Ovary (tissue), 9 donors: Measurements from ENCODE around the gene ILF2. TPM values are rescaled to one million over a fixed set of nuclear protein-coding genes. Genes with fewer than 3 reads are reported as not detected.

Source experiments
- DNase-seq, 5 donors: peaks; one replicate each; pipeline ENCODE4 v3.0.0-alpha.2; 2019 to 2020
- H3K27ac ChIP-seq, 2 donors: fragments of 200-600 bp; one replicate each; pipeline versions ENCODE4 v1.5.1 to v1.8.0; 2019 to 2022
- H3K27me3 ChIP-seq: fragments of 200-600 bp; one replicate; pipeline ENCODE4 v1.8.0; 2022
- H3K36me3 ChIP-seq: fragments of 200-600 bp; sonication (generic); one replicate; pipeline ENCODE4 v1.5.1; 2019
- H3K4me1 ChIP-seq: one replicate; pipeline ENCODE4 v1.8.1; 2013; ENCODE audit warnings: mild to moderate bottlenecking, moderate library complexity; ENCODE audit not compliant: insufficient read depth
- H3K4me3 ChIP-seq: fragments of 200-600 bp; sonication (generic); one replicate; pipeline ENCODE4 v1.5.1; 2017
- H3K9me3 ChIP-seq, 2 donors: fragments of 200-600 bp in 1 of 2; sonication (generic) in 1 of 2; one replicate each; pipeline versions ENCODE4 v1.5.1 to v1.8.1; 2013 to 2019; ENCODE audit warnings: mild to moderate bottlenecking in 1 of 2, moderate library complexity in 1 of 2
- EP300 ChIP-seq: sonication (generic); formaldehyde crosslinking; IDR thresholded peaks from one replicate; pipeline ENCODE4 v1.6.1; 2017; ENCODE audit warnings: antibody characterized with exemption
- POLR2A ChIP-seq: fragments of 450-650 bp; IDR thresholded peaks from one replicate; pipeline ENCODE4 v1.6.1; 2017; ENCODE audit warnings: antibody characterized with exemption, mild to moderate bottlenecking, moderate library complexity
- WGBS, 3 donors: extraction: QIAGEN DNeasy Blood & Tissue Kit in 1 of 3; methylation state at CpG; one replicate each; pipeline versions ENCODE4 v1.1.5 to v1.1.7; 2013 to 2017; 5-methylcytosine and 5-hydroxymethylcytosine counted together
- intact Hi-C, 4 donors: fragments of 100-400 bp; cut with DNase I; formaldehyde crosslinking; loops; one replicate each; pipeline versions ENCODE4 v1.11.0 to v1.15.1; 2022 to 2023
- polyA plus RNA-seq, 2 donors: library from polyadenylated mRNA; stranded (reverse); fragments of 200-250 nt in 1 of 2; fragments of 350-450 nt in 1 of 2; fragmentation: Illumina TruSeq in 1 of 2; extraction: RNeasy Lipid Tissue Mini Kit (QIAGEN cat#74804) in 1 of 2; gene quantifications; one replicate each; pipeline ENCODE4 v1.2.3, GENCODE V29; 2013 to 2014
- total RNA-seq, 7 donors: library from RNA; depleted of rRNA in 2 of 7; stranded (reverse); fragments of >200 nt in 2 of 7; fragmentation: NEBNext Ultra II Directional in 3 of 7; extraction: Animal tissue kit (Norgen Biotek cat#: 25700) in 3 of 7; gene quantifications; one replicate each; pipeline versions ENCODE4 v1.1.0 to v1.2.4, GENCODE V29; 2016 to 2023
- TF ChIP-seq, protein P1 (sequence below), 3 donors: fragments of 450-650 bp in 2 of 3; fragments of 200-600 bp in 1 of 3; IDR thresholded peaks; one replicate each; pipeline versions ENCODE4 v1.5.1 to v1.8.0; 2016 to 2022; ENCODE audit warnings: antibody characterized with exemption in 3 of 3, mild to moderate bottlenecking in 1 of 3
- donor health status: DM: no; HTN: no; CAD: no; lungs with moderate emphysema.
- donor health status: DM: no; HTN: no; CAD: no.
- donor health status: Bipolar disorder and iron deficiency.
- donor health status: DM: yes; HTN: yes; CAD: no.
- donor health status: DM: no; HTN: no; CAD: no.
- donor health status: DM: yes; HTN: yes; CAD: no.

The ILF2 gene
- total and polyA plus RNA-seq, 9 donors = 87.3 to 206 (median 122) TPM

DNA sequence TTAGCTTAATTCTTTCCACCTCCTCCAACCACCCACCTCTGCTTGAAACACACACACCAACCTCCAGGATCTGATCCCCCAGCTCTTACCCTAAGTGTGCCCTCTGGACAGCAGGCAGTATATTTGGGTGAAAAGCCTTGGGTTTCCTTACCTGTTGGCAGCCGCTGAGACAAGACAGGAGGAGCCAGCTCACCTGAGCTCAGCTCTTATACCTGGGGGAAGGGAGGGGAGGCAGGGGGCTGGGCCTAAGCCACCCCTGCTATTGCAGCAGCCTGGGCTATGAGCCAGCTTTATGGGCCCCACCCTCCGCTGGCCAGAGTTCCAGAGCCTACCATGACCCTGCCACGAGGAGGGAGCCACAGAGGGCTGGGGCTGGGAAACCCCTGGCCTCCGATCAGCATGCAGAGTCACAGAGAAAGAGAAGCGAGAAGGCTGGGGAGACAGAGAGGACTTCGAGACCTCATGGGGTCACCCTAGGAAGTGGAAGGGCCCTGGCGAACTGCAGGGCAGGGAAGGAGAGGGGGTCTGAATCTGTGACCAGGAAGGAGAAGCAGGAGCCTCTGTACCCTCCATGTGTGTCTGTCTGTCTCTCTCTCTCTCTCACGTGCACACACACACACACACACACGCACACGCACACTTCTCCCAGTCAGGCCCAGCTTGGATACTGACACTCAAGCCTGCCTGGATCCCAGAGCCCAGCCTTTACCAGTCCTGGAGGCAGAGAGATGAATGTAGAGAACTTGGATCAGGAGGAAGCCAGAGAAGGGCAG, 54.5 kb downstream of the ILF2 start, which contains the start of gene S100A14:
TSS of gene S100A14 (minus strand) at position 182 of the 773 bp plus-strand sequence. CDS start 467 bp downstream, outside the sequence.
- no peak for TF ChIP-seq POLR2A
- no peak for TF ChIP-seq EP300
- TF ChIP-seq, protein P1, sequence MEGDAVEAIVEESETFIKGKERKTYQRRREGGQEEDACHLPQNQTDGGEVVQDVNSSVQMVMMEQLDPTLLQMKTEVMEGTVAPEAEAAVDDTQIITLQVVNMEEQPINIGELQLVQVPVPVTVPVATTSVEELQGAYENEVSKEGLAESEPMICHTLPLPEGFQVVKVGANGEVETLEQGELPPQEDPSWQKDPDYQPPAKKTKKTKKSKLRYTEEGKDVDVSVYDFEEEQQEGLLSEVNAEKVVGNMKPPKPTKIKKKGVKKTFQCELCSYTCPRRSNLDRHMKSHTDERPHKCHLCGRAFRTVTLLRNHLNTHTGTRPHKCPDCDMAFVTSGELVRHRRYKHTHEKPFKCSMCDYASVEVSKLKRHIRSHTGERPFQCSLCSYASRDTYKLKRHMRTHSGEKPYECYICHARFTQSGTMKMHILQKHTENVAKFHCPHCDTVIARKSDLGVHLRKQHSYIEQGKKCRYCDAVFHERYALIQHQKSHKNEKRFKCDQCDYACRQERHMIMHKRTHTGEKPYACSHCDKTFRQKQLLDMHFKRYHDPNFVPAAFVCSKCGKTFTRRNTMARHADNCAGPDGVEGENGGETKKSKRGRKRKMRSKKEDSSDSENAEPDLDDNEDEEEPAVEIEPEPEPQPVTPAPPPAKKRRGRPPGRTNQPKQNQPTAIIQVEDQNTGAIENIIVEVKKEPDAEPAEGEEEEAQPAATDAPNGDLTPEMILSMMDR (IDR thresholded peaks at IDR 0.05) = no peak
- intact Hi-C loops = loop anchor here in 1 of 4 donors (5.0 kb wide), 1 partner anchor 34 kb away; no protein-coding TSS in a partner anchor
- Histone ChIP-seq H3K4me1 (peaks cover 11% of the 10 kb centered on the region), H3K4me3 (no peak within 1 kb of the TSS), H3K27me3 (no peaks in the 10 kb centered on the region), H3K27ac (no peak within 1 kb of the TSS), H3K9me3 (no peaks in the 10 kb centered on the region), H3K36me3 (no peaks in the 10 kb centered on the region)
- peak in 2 of 5 donors; percentile 57 to 63 for DNase-seq
- 74 to 79% (median 79%) methylated on average over 9 to 10 of the region's 10 CpGs for WGBS, 3 donors

GRCh38 chr1:153615406-153615805, 55.4 kb downstream of the ILF2 start:
- H3K27me3 ChIP-seq = no peaks in the 10 kb centered on the region
- H3K4me1 ChIP-seq = peaks cover 16% of the 10 kb centered on the region
- no peaks in the 10 kb centered on the region for H3K9me3 ChIP-seq
- H3K36me3 ChIP-seq = no peaks in the 10 kb centered on the region
- H3K27ac ChIP-seq = no peak overlapping the region
- no peak for DNase-seq
- 83 to 100% (median 88%) methylated on average over 1 to 2 of the region's 2 CpGs for WGBS, 3 donors
- intact Hi-C loops = loop anchor here in 1 of 4 donors (5.0 kb wide), 1 partner anchor 33 kb away; no protein-coding TSS in a partner anchor
- no peak for TF ChIP-seq POLR2A
- TF ChIP-seq, protein P1 (IDR thresholded peaks at IDR 0.05) = no peak
- TF ChIP-seq EP300 = no peak
- H3K4me3 ChIP-seq = no peak overlapping the region

DNA sequence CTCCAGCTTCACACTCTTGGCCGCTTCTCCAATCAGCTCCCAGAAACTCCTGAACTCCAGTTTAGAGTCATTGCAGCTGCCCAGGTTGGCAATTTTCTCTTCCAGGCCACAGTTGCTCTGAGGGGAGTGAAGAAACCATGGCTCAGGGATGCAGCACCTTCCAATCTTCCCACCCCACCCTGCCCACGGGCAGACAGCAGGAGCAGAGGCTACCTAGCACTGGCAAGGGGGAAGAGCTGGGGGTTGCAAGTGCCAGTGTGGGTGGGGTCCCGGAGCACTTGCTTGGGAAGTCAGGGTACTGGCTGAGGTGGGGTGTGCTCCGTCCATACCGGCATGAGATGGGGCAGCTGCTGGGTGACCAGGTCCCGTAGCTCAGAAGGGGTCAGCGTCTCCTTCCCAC, 55.9 kb downstream of the ILF2 start:
- Histone ChIP-seq H3K27me3 (no peaks in the 10 kb centered on the region), H3K36me3 (no peaks in the 10 kb centered on the region), H3K9me3 (no peaks in the 10 kb centered on the region), H3K4me1 (peaks cover 21% of the 10 kb centered on the region), H3K4me3 (no peak overlapping the region), H3K27ac (no peak overlapping the region)
- DNase-seq = no peak
- 87 to 88% (median 88%) methylated on average over 7 of the region's 7 CpGs for WGBS, 3 donors
- intact Hi-C loops = loop anchor here in 1 of 4 donors (5.0 kb wide), 1 partner anchor 33 kb away; no protein-coding TSS in a partner anchor
- TF ChIP-seq, protein P1 (IDR thresholded peaks at IDR 0.05) = no peak
- TF ChIP-seq EP300 (no peak), POLR2A (no peak)

DNA sequence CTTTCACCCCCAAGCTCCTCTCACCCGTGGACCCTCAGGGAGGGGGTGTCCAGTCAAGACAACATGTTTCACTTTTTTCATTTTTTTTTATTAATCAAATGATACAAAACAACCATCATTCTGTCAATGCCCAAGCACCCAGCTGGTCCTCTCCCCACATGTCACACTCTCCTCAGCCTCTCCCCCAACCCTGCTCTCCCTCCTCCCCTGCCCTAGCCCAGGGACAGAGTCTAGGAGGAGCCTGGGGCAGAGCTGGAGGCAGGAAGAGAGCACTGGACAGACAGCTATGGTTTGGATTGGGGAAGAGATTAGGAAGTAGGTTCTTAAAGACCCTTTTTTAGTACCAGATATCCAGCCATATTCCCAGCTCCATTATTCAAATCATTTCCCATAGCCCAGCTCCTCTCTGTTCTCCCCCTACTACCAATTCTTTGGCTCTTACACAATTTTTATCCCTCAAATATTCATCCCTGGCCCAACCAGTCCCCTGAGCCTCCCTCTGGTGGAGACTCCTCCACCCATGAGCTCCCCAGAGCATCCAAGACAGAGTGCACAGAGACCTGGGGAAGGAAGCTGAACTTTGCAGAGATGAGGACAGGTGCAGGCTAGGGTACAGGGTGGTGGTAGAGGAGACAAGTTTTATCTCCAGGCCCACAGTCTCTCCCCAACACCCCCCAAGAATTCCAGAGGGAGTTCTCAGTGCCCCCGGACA, 56.4 kb downstream of the ILF2 start:
- 54 to 65% (median 58%) methylated on average over 2 of the region's 2 CpGs for WGBS, 3 donors
- intact Hi-C loops = no loop called here
- Histone ChIP-seq H3K4me3 (no peak overlapping the region), H3K36me3 (no peaks in the 10 kb centered on the region), H3K27ac (no peak overlapping the region), H3K4me1 (peaks cover 21% of the 10 kb centered on the region), H3K27me3 (no peaks in the 10 kb centered on the region), H3K9me3 (no peaks in the 10 kb centered on the region)
- no peak for DNase-seq
- no peak for TF ChIP-seq EP300
